HG03565 (cell line): Measurements from ENCODE around the gene ADARB2.

Experiments
- ATAC-seq: cut with Tn5 transposase; IDR thresholded peaks from one replicate; pipeline ENCODE4 v1.9.1; 2021; ENCODE audit warnings: mild to moderate bottlenecking, moderate library complexity; ENCODE audit not compliant: unreplicated experiment

ADARB2 gene

GRCh38 chr10:1598393-1599153 is 138.8 kb downstream of the ADARB2 start:
- ATAC-seq, result no peak

DNA sequence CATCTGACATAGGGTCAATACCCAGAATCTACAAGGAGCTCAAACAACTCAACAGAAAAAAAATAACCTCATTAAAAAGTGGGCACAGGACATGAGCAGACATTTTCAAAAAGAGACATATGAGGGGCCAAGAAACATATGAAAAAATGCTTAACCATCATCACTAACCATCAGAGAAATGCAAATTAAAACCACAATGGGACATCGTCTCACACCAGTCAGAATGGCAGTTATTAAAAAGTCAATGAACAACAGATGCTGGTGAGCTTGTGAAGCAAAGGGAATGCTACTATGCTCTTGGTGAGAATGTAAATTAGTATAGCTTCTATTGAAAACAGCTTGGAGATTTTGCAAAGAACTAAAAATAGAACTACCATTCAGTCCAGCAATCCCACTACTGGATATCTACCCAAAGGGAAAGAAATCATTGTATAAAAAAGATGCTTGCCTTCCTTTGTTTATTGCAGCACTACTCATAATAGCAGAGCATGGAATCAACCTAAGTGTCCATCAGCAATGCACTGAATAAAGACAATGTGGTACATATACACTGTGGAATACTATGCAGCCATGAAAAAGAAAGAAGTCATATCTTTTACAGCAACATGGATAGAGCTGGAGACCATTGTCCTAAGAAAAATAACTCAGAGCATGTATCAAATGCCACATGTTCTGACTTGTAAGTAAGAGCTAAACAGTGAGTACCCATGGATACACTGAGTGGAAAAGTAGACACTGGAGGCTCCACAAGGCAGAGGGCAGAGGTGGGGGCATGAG is 139.8 kb downstream of the ADARB2 start:
- no peak for ATAC-seq

GRCh38 chr10:1596482-1597099 is 140.7 kb downstream of the ADARB2 start:
- ATAC-seq, result no peak

DNA sequence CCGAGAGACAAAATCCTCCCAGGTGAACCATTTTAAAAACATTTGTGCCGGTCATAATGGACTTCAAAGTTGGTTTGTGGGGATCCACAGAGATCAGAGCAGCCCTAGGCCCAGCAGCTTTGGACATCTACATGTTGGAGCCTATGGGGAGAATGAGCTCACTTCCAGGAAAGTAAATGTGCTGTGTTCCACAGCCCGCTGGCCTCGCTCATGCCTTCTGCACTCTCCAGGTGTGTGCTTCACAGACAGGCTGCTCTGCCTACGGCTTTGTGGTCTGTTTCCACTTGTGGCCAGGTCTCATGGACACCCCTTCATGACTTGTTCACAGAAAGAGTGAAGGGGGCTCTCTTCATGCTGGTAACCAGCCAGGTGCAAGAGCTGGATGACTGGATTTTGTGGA is 141.6 kb downstream of the ADARB2 start:
- ATAC-seq, result no peak

GRCh38 chr10:1595242-1595600 is 142.1 kb downstream of the ADARB2 start:
- no peak for ATAC-seq

- ATAC-seq, result no peak
Observed at GRCh38 chr10:1594372-1595241, 142.7 kb downstream of the ADARB2 start.

DNA sequence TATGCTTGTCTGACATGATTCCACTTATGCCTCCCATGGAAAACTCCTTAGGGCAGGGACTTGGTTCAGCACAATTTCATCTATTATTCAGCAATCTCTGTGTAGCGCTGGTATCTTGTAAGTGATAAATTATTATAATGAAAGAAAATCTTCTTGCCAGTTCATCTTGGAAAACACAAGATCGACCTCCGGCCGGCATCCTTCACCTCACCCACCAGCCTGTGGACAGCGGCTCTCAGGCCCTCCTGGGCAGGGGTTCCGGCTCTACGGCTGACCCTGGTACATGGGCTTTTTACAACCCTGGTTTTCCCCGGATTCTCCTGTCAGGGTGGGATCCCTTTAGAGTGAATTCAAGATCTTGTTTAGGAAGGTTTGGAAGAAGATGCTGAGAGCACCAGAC is 145.6 kb downstream of the ADARB2 start:
- no peak for ATAC-seq

GRCh38 chr10:1591045-1591444 is 146.3 kb downstream of the ADARB2 start:
- ATAC-seq, result no peak

GRCh38 chr10:1589257-1589656 is 148.1 kb downstream of the ADARB2 start:
- ATAC-seq, result no peak

DNA sequence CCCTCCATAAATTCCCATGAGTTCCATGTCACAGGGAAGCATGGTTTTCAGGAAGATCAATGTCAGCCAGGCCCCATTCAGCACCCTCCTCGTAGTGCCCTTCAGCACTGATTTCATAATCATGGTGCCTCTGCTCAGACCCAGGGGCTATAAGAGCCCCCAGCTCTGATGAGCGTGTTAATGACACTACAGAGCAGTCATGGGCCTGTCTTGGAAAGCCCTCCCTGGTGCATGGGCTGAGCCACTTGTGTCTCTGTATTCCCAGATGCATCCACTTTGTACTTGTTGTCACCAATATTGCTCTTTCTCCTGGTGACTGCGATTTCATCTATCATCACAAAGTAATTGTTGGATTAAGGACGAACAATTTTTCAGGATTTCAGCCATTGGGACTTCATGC is 154.6 kb downstream of the ADARB2 start:
- no peak for ATAC-seq

- no peak for ATAC-seq
Observed at GRCh38 chr10:1581189-1581588, 156.1 kb downstream of the ADARB2 start.

DNA sequence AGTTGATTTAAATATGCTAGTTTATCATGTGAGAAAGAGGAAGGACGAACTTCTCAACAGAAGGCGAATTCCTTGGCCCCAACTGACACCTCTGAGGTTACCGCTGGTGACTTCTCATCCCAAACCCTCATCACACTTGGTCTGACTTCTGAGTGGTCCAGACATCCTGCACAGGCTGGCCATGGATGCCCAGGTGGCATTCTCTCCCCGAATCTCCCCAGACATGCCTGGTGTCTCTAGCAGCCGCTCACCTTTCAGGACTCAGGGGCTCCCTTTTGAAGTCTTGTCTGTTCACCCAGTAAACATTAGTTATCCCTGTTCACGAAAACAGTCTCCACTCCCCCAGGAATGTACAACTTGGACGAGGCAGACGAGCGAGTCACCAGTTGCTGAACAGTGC is 157.7 kb downstream of the ADARB2 start:
- no peak for ATAC-seq

DNA sequence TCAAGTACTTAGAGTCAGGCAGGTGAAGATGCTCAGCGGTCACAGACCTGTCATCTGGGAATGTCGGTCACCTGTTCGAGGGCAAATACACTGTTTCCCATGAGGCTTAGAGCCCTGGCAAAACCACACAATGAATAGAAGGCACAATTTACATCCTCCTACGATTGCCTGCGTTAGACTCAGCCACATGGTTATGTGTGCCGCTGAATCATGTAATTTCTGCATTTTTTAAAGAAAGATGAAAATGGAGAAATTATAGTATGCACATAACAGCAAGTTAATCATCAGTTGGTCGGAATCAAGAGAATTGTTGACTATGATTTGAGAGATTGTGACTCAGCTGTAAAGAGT is 158.2 kb downstream of the ADARB2 start:
- no peak for ATAC-seq

- no peak for ATAC-seq
Observed at GRCh38 chr10:1578392-1579140, 158.8 kb downstream of the ADARB2 start.

- ATAC-seq, result no peak
Observed at GRCh38 chr10:1577945-1578344, 159.4 kb downstream of the ADARB2 start.

- no peak for ATAC-seq
Observed at GRCh38 chr10:1577373-1577770, 160.0 kb downstream of the ADARB2 start.

DNA sequence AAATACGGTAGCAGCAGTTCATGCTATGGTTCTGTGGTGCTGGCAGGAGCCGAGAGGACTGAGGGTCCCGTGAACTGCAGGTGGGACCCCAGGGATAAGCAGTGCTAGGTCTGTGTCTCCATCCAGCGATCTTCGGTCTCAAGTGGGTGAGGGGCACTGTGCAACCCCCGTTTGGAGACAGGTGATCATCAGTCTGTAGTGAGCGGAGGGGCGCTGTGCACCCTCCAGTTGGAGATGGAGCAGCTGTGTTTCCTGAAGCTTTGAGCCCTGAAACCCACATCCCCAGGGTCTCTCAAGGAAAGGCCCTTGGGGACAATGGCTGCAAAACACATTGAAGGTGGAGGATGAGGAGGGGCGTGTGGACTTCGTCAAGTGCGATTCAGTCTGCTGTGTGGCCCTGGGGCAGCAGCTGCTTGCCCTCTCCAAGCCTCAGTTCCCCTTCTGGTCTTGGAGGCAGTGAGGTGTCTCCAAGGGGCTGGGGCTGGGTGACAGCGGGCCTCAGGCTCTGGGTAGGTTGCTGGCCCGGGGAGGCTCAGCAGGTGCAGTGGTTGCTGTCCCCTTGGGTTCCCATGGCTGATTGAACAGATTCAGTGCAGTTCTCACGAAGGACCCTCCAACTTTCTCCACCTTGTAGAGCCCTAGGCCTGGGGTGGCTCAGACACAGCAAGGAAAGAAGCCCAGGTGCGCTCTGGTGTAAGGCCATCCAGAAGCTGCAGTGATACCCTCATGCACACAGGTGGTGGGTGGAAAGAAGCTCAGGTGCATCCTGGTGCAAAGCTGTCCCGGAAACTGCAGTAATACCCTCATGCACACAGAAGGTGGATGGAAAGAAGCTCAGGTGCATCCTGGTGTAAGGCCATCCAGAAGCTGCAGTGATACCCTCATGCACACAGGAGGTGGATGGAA is 160.6 kb downstream of the ADARB2 start:
- ATAC-seq, result no peak

DNA sequence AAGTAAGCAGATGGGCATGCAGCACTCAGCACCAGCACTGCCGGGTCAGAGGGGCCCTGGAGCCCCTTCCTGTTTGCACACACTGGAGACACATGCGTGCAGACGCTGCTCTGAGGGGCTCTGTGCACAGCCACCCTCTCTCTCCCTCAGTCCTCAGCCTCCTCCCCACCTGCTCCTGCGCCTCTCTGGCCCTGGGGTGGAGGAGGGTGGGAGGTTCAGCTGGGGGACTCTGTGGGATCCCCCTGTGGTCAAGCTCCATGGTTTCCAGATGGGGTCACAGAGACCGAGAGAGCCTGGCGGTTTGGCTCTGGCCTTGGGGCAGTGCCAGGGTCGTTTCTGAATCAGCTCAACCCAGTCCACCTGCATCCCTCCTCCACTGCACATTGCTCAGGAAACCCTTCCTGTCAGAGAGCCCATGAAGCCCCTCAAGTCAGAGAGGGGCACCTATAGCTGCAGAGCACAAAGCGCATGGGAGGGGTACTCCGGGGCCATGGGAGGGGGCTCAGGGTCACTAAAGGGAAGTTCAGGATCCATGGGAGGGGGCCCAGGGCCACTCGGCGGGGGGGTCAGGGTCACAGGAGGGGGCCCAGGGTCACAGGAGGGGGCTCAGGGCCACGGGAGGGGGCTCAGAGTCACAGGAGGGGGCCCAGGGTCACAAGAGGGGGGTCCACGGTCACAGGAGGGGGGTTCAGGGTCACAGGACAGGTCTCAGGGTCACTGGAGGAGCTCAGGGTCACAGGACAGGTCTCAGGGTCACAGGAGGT is 161.7 kb downstream of the ADARB2 start:
- ATAC-seq, result no peak

DNA sequence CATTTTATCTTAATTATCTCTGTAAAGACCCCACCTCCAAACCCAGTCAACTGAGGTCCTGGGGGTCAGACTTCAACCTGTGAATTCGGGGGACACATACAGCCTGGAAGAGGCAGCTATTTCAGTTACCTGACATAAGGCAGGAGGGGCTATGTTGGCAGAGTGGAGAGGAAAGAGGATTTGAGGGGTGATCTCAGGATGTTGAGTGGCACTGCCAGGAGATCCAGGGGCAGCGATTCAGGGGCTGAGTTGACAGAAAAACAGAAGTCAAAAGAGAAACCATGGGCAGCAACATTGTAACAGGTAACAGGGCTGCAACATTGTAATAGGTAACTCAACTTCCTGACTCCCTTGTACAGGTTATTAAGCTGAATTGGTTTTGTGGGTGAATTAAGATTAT is 162.6 kb downstream of the ADARB2 start:
- no peak for ATAC-seq
